8988T (cell line): ENCODE measurements around the gene CHRNG.

Source experiments
- DNase-seq: peaks from one replicate; pipeline ENCODE4 v3.0.0; 2011

CHRNG gene

GRCh38 chr2:232539298-232540231 lies at the start of gene CHRNG:
Gene CHRNG (plus strand): TSS chr2:232539692. CDS start chr2:232539748, 56 bp downstream.
- no peak for DNase-seq

- DNase-seq, result no peak
Measured at GRCh38 chr2:232490221-232491138, 49.0 kb upstream of the CHRNG start.

- DNase-seq, result no peak
Measured at GRCh38 chr2:232491139-232491780, 48.2 kb upstream of the CHRNG start.

GRCh38 chr2:232492236-232492848 lies 47.1 kb upstream of the CHRNG start:
- DNase-seq, result no peak

- DNase-seq, result no peak
Measured at GRCh38 chr2:232492963-232493700, 46.4 kb upstream of the CHRNG start.

- DNase-seq, result no peak
Measured at GRCh38 chr2:232493701-232494474, 45.6 kb upstream of the CHRNG start.

GRCh38 chr2:232494542-232494941 lies 45.0 kb upstream of the CHRNG start:
- no peak for DNase-seq

- no peak for DNase-seq
Measured at GRCh38 chr2:232495292-232495691, 44.2 kb upstream of the CHRNG start.

GRCh38 chr2:232496501-232497270 lies 42.8 kb upstream of the CHRNG start:
- DNase-seq, result no peak

GRCh38 chr2:232497348-232497747 lies 42.1 kb upstream of the CHRNG start:
- no peak for DNase-seq

GRCh38 chr2:232498452-232498851 lies 41.0 kb upstream of the CHRNG start:
- no peak for DNase-seq

- DNase-seq, result no peak
Measured at GRCh38 chr2:232501331-232501771, 38.1 kb upstream of the CHRNG start.

- no peak for DNase-seq
Measured at GRCh38 chr2:232501794-232502390, 37.6 kb upstream of the CHRNG start.

- DNase-seq, result no peak
Measured at GRCh38 chr2:232502511-232502910, 37.0 kb upstream of the CHRNG start.

- DNase-seq, result no peak
Measured at GRCh38 chr2:232502911-232503808, 36.3 kb upstream of the CHRNG start.

GRCh38 chr2:232503809-232504323 lies 35.6 kb upstream of the CHRNG start:
- no peak for DNase-seq

GRCh38 chr2:232504438-232504837 lies 35.1 kb upstream of the CHRNG start:
- no peak for DNase-seq

GRCh38 chr2:232505856-232506255 lies 33.6 kb upstream of the CHRNG start:
- no peak for DNase-seq
